Right lobe of liver (tissue), 6 donors: ENCODE data around the gene SH2D3A. TPM values are rescaled to one million over a fixed set of nuclear protein-coding genes. Genes with fewer than 3 reads are reported as not detected.

Source experiments
- ATAC-seq, 4 donors: fragments of 200-7000 bp; cut with Tn5 transposase; one replicate each; pipeline ENCODE4 v1.9.1; 2020; ENCODE audit warnings: mild to moderate bottlenecking in 4 of 4, moderate library complexity in 4 of 4
- DNase-seq, 3 donors: peaks; one replicate each; pipeline ENCODE4 v3.0.0-alpha.2; 2020
- H3K27ac ChIP-seq, 3 donors: fragments of 200-600 bp; one replicate each; pipeline ENCODE4 v1.8.0; 2022
- H3K27me3 ChIP-seq, 2 donors: fragments of 200-600 bp; one replicate each; pipeline ENCODE4 v1.8.0; 2022
- H3K36me3 ChIP-seq, 4 donors: fragments of 200-600 bp; sonication (generic) in 1 of 4; one replicate each; pipeline versions ENCODE4 v1.5.1 to v1.8.0; 2017 to 2022; ENCODE audit warnings: control low read depth in 1 of 4
- H3K4me1 ChIP-seq, 4 donors: fragments of 200-600 bp; sonication (generic) in 1 of 4; one replicate each; pipeline versions ENCODE4 v1.5.1 to v1.8.0; 2017 to 2022; ENCODE audit warnings: control low read depth in 1 of 4
- H3K4me3 ChIP-seq, 3 donors: fragments of 200-600 bp; one replicate each; pipeline ENCODE4 v1.8.0; 2022
- H3K9me3 ChIP-seq, 4 donors: fragments of 200-600 bp; sonication (generic) in 1 of 4; one replicate each; pipeline versions ENCODE4 v1.5.1 to v1.8.0; 2017 to 2022; ENCODE audit warnings: control low read depth in 1 of 4
- POLR2A ChIP-seq: fragments of 450-650 bp; IDR thresholded peaks from one replicate; pipeline ENCODE4 v1.6.1; 2017; ENCODE audit warnings: antibody characterized with exemption, mild to moderate bottlenecking
- WGBS: methylation state at CpG from one replicate; pipeline ENCODE4 v1.1.6; 2018; ENCODE audit warnings: low coverage, low lambda C conversion rate; ENCODE audit not compliant: insufficient coverage; ENCODE audit errors: missing lambda C conversion rate; 5-methylcytosine and 5-hydroxymethylcytosine counted together
- intact Hi-C, 2 donors: fragments of 100-400 bp; cut with DNase I; formaldehyde crosslinking; loops; one replicate each; pipeline versions ENCODE4 v1.11.2 to v1.14.1; 2022
- total RNA-seq, 6 experiments: library from RNA; depleted of rRNA in 2 of 6; stranded (reverse); fragments of >200 nt in 2 of 6; fragmentation: NEBNext Ultra II Directional in 3 of 6; extraction: Animal tissue kit (Norgen Biotek cat#: 25700) in 3 of 6; gene quantifications; one replicate each; pipeline versions ENCODE4 v1.1.0 to v1.2.4, GENCODE V29; 2016 to 2023
- TF ChIP-seq, protein P1 (sequence below), 4 donors: fragments of 200-600 bp in 3 of 4; fragments of 450-650 bp in 1 of 4; IDR thresholded peaks; one replicate each; pipeline versions ENCODE4 v1.5.1 to v1.8.0; 2016 to 2022; ENCODE audit warnings: antibody characterized with exemption in 4 of 4, mild to moderate bottlenecking in 2 of 4
- donor health status: DM: no; HTN: yes; CAD: no.
- donor health status: DM: no; HTN: no; CAD: no.
- donor health status: DM: no; HTN: no; CAD: no.
- donor health status: DM: no; HTN: yes; CAD: no.
- donor health status: DM: no; HTN: yes; CAD: no.

The SH2D3A gene
- total RNA-seq, 6 experiments from 2014 or later, result 0.72 to 2.3 (median 1.3) TPM

DNA sequence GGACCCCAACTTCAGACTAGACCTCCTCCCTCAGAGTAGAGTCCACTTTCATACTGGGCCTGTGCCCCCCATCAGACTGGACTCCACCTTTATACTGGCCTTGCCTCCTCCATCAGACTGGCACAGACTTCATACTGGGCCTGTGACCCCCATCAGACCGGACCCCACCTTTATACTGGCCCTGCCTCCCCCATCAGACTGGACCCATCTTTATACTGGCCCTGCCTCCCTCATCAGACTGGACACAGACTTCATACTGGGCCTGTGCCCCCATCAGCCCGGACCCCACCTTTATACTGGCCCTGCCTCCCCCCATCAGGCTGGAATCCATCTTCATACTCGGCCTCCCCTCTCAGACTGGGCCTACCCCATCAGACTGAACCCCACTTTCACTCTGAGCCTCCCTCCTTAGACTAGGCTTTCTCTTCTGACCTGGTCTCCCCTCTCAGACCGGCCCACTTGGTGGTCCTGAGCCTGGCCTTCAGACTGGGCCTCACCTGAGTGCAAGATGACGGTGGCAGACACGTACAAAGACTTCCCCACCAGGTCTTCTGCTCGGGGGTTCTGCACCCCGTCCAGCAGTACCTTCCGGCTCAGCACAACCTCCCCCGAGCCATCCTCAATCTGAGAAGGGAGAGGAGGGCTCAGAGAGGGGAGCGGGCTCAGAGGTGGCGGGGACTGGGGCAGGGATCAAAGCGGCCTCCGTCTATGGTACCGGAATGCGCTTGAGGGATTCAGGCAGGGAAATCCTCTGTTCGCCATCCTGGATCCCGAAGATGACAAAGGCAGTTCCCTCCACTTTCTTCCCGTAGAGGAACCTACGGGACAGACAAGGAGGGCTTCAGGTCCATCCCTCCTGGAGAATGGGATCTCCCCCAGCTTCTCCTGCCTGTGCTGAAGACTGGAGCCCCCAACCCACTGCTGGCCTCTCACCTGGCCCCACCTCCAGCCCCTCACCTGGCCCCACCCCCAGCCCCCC, 54.3 kb downstream of the SH2D3A start:
- Histone ChIP-seq H3K4me1 (peaks cover 0 to 22% (median 4%) of the 10 kb centered on the region in 4 donors), H3K4me3 (peak overlapping the region in 1 of 3 donors; percentile 12), H3K27ac (no peak overlapping the region), H3K36me3 (peaks cover 8 to 74% (median 46%) of the 10 kb centered on the region in 4 donors), H3K9me3 (no peaks in the 10 kb centered on the region), H3K27me3 (no peaks in the 10 kb centered on the region)
- ATAC-seq (peak in 1 of 4 donors; percentile 0), DNase-seq (peak in 2 of 3 donors; percentile 35 to 45)
- intact Hi-C loops, result no loop called here
- TF ChIP-seq, protein P1, sequence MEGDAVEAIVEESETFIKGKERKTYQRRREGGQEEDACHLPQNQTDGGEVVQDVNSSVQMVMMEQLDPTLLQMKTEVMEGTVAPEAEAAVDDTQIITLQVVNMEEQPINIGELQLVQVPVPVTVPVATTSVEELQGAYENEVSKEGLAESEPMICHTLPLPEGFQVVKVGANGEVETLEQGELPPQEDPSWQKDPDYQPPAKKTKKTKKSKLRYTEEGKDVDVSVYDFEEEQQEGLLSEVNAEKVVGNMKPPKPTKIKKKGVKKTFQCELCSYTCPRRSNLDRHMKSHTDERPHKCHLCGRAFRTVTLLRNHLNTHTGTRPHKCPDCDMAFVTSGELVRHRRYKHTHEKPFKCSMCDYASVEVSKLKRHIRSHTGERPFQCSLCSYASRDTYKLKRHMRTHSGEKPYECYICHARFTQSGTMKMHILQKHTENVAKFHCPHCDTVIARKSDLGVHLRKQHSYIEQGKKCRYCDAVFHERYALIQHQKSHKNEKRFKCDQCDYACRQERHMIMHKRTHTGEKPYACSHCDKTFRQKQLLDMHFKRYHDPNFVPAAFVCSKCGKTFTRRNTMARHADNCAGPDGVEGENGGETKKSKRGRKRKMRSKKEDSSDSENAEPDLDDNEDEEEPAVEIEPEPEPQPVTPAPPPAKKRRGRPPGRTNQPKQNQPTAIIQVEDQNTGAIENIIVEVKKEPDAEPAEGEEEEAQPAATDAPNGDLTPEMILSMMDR (IDR thresholded peaks at IDR 0.05), result no peak
- TF ChIP-seq POLR2A, result peak; percentile 50
- WGBS, result 77% methylated on average over 9 of the region's 20 CpGs

DNA sequence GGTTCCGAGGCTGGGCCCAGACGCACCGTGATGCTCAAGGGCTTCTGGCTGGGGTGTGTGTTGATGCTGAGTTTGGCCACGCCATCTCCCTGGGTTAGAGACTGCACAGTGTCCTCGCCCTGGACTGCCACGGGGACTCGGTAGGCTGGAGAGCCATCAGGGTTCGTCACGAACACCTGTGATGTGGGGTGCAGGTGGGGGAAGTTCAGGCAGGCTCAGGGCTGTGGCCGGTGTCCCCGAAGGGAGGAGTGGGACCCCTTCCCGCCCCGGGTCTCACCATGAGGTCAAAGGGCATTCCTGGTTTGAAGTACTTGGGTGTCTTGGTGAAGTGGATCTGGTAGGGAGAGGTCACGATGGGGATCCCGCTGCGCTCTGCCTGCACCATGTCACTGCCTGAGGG, 55.0 kb downstream of the SH2D3A start:
- intact Hi-C loops, result no loop called here
- Histone ChIP-seq H3K27me3 (no peaks in the 10 kb centered on the region), H3K9me3 (no peaks in the 10 kb centered on the region), H3K4me3 (peak overlapping the region in 1 of 3 donors; percentile 12), H3K36me3 (peaks cover 8 to 79% (median 49%) of the 10 kb centered on the region in 4 donors), H3K4me1 (peaks cover 0 to 22% (median 4%) of the 10 kb centered on the region in 4 donors), H3K27ac (no peak overlapping the region)
- ATAC-seq, result peak in 1 of 4 donors; percentile 0
- DNase-seq, result peak in 2 of 3 donors; percentile 26 to 57
- TF ChIP-seq, protein P1 (IDR thresholded peaks at IDR 0.05), result no peak
- peak; percentile 5 for TF ChIP-seq POLR2A
- WGBS, result 89% methylated on average over 3 of the region's 16 CpGs

DNA sequence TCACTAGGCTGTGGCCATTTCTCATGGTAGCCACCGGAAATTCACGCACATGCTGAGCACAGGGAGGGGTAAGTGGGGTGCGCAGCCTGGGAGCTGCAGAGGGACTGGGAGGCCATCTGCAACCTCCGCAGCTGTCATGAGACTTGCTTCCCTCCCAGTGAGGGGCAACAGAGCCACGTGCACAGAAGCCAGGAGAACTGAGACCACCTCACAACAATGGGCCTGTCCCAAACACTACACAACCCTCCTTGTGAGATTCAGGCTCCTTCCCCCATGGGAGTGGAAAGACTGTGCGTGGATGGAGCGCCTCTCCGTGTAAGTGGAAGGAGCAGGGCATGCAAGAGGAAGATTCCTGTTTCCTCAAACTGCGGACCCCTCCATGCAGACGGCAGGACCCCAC, 55.6 kb downstream of the SH2D3A start:
- Histone ChIP-seq H3K4me3 (peak overlapping the region in 2 of 3 donors; percentile 7 to 12), H3K36me3 (peaks cover 8 to 76% (median 48%) of the 10 kb centered on the region in 4 donors), H3K4me1 (peaks cover 0 to 21% (median 4%) of the 10 kb centered on the region in 4 donors), H3K27me3 (no peaks in the 10 kb centered on the region), H3K9me3 (no peaks in the 10 kb centered on the region), H3K27ac (no peak overlapping the region)
- peak in 2 of 3 donors; percentile 17 to 27 for DNase-seq
- intact Hi-C loops, result no loop called here
- TF ChIP-seq, protein P1 (IDR thresholded peaks at IDR 0.05), result no peak
- no peak for TF ChIP-seq POLR2A
- 0% methylated on average over 1 of the region's 10 CpGs for WGBS
- ATAC-seq, result no peak

DNA sequence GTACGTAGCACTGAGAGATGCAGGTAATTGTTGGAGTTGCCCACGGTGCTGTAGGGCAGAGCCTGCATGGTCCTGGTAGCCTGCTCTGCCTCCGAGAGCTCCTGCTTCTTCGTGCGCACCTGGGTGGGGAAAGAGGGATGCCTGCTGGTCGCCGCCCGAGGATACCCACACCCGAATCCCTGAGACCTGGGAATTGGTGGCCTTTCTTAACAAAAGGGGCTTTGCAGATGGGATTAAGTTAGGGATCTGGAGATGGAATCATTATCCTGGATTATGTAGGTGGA, 56.2 kb downstream of the SH2D3A start:
- 33% methylated on average over 1 of the region's 9 CpGs for WGBS
- Histone ChIP-seq H3K36me3 (peaks cover 8 to 74% (median 47%) of the 10 kb centered on the region in 4 donors), H3K4me1 (peaks cover 0 to 20% (median 4%) of the 10 kb centered on the region in 4 donors), H3K27me3 (no peaks in the 10 kb centered on the region), H3K27ac (no peak overlapping the region), H3K9me3 (no peaks in the 10 kb centered on the region), H3K4me3 (peak overlapping the region in 1 of 3 donors; percentile 10)
- DNase-seq (no peak), ATAC-seq (no peak)
- intact Hi-C loops, result no loop called here
- TF ChIP-seq, protein P1 (IDR thresholded peaks at IDR 0.05), result no peak
- no peak for TF ChIP-seq POLR2A
